ENCODE measurements around the gene NFE2L3.
"Not testable (repeated sequence)": the region's sequence is repeated elsewhere in the genome, so short reads cannot be mapped to it uniquely, and the experiment has no call there.

GRCh38 chr7:26147646-26148306, 4.2 kb upstream of the NFE2L3 start:
- TF ChIP-seq CTCF, POLR2A (IDR thresholded peaks at IDR 0.05): not testable (repeated sequence)

All from body of pancreas (tissue), 4 donors.